Hematopoietic multipotent progenitor cell treated with erythropoietin and hydrocortisone succinate and interleukin-3 and kit ligand, for 4 days (in vitro differentiated cells): Measurements from ENCODE around the gene AMFR.

Experiments used
- DNase-seq: peaks from one replicate; pipeline ENCODE4 v3.0.0-alpha.2; 2015

Gene AMFR

GRCh38 chr16:56425439-56425832 lies at the start of gene AMFR:
Gene AMFR, minus strand, starts transcription at chr16:56425545. Its CDS starts 218 bp downstream, at chr16:56425327.
- peak; percentile 94 for DNase-seq

DNA sequence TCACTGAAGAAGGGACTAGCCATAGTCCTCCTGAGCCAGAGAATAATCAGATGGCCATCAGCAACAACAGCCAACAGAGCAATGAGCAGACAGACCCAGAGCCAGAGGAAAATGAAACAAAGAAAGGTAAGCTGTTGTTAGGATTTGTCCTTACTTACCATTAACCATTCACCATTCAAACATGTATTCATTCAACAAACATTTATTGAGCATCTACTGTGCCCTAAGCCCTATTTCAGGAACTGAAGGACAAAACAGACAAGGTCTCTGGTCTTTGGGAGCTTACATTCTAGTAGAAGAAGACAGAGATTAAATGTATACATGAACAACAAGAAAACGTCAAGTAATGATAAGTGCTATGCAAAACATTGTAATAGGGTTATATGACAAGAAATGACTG lies 45.3 kb upstream of the AMFR start:
- no peak for DNase-seq

GRCh38 chr16:56470232-56470631 lies 44.9 kb upstream of the AMFR start:
- DNase-seq = no peak

GRCh38 chr16:56469748-56470147 lies 44.4 kb upstream of the AMFR start:
- no peak for DNase-seq

GRCh38 chr16:56468800-56469199 lies 43.5 kb upstream of the AMFR start:
- DNase-seq = no peak

- DNase-seq = no peak
Observed at GRCh38 chr16:56466344-56466743, 41.0 kb upstream of the AMFR start.

GRCh38 chr16:56463153-56463552 lies 37.8 kb upstream of the AMFR start:
- no peak for DNase-seq

GRCh38 chr16:56462064-56462796 lies 36.9 kb upstream of the AMFR start:
- peak; percentile 49 for DNase-seq

DNA sequence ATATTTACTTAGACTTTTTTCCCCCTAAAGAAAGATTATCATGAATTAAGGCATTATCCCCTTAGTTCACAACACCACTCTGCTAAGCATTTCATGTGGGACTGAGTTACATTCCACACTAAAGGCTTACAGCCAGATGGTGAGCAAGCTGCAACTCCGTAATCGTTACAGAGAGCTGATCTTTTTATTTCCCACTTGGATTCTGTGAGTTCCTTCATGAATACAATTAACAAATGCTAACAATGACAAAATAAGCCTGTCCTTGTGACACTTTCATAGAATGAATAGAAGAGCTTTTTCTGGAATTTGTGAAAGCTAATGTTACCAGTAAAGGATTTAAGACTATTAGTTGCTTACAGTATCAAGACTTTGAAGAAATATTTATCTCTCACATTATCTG lies 34.8 kb upstream of the AMFR start:
- no peak for DNase-seq

- DNase-seq = no peak
Observed at GRCh38 chr16:56457927-56458470, 32.7 kb upstream of the AMFR start.

DNA sequence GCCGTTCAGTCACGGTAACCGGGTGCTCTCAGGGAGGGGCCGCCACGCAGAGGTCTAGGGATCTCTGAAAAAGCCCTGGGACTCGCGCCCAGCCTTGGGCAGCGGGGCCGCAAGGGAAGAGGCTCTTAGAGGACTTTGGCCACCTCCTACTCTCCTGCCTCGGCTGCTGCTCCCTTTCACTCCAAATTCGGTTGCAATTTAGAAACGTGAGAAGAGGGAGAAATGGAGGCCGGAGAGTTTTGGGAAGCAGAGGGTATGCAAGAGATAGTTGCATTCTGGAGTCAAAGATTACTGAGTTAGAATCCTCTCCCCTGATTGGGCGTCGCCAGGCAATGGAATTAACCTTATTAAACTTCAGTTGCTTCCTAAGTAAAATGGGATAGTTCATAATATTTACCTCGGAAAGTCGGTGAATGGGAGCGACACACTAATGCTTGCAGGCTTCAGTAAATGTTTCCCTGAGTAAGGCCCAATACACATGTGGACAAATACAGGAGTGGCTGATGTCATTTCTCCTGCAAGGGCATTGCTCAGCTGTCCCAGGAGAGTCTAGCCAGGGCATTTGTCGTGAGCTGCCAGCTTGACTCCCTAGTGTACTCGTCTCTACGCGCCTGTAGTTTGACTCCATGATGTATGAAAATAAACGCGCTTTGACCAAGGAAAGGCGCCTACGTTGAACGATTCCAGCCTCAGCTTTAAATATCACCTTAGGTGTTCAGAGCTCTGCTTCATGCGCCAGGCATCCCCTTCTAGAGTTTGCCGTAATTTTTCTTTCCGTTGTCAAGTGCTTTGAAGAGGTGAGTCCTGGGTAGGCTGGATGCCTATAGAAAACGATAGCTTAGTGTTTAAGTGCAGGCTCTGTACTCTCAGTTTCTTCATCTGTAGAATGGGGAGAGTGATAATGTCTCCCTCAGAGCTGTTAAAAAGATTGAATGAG lies 26.7 kb upstream of the AMFR start:
- DNase-seq = peak; percentile 50

- peak; percentile 99 for DNase-seq
Observed at GRCh38 chr16:56450986-56451752, 25.8 kb upstream of the AMFR start, which contains the start of the genes NUDT21 and OGFOD1. Gene NUDT21, minus strand, starts transcription at chr16:56451332. Its CDS starts 130 bp downstream, at chr16:56451202. Gene OGFOD1, plus strand, starts transcription at chr16:56451554. Its CDS starts 59 bp downstream, at chr16:56451613.

DNA sequence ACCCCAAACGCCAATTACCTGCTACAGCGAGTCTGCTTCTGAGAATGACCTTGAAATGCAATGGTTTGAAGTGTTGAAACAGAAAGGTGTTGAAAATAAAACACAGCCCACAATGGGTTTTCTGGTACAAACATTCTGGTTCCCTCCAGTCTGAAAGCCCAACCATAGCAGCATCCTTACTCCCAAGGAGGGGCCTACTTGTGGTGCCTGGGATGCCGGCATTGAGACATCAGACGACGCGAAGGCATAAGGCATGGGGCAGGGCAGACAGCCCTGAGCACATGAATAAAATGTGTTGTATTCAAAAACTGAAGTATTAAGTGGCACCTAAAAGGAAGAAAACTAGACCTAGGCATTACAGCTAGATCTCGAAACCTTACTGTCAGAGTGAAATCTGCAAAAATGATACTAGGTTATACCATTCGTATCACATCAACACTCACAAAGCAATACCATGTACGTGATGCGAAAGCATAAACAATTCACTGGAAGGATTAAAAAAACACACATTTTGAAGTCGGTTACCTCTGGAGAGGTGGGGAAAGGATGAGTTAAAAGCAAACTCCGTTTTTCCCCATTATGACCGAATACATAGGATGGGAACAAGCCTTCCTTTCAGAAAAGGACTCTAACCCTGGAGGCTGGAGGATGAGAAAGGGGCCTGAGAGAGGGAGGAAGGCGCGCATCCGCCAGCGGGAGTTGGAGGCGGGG lies 25.1 kb upstream of the AMFR start:
- peak; percentile 29 for DNase-seq

- DNase-seq = no peak
Observed at GRCh38 chr16:56448005-56448404, 22.7 kb upstream of the AMFR start.

DNA sequence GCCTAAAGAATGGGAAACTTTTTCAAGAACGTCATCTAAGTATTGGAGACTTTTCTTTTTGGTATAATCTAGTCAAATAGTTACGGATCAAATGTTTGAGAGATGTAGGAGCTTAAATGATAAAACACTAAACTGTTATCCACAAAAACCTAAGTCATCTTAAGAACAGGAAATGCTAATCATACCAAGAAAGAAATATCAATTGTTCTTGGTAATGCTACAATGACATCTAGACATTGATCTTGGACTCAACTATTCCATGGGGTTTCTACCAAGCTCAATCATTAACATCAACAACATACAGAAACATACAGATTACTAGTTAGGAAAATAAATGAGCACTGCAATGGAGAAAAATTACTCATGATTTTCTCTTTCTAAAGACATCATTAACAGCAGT lies 21.9 kb upstream of the AMFR start:
- no peak for DNase-seq

DNA sequence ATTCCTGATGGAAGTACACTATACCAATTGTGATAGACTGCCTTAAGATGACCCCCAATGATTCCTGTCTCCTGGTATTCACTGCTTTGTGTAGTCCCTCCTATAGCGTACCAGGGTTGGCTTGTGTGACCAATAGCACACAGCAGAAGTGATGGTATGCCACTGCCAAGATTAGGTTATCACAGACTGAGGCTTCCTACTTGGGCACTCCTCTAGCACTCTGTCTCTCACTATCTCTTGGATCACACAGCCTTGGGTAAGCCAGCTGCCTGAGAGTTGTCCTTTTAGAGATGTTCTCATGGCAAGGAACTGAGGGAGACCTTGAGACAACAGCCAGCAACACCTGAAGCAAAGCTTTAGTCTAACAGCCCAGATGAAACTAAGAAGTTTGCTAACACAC lies 12.7 kb upstream of the AMFR start:
- peak; percentile 64 for DNase-seq

GRCh38 chr16:56436258-56436657 lies 10.9 kb upstream of the AMFR start:
- no peak for DNase-seq

GRCh38 chr16:56428091-56428490 lies 2.7 kb upstream of the AMFR start:
- no peak for DNase-seq

- DNase-seq = no peak
Observed at GRCh38 chr16:56426585-56426984, 1.2 kb upstream of the AMFR start.

- DNase-seq = peak; percentile 48
Observed at GRCh38 chr16:56424791-56425438, 430 bp downstream of the AMFR start.

GRCh38 chr16:56424404-56424764 lies 961 bp downstream of the AMFR start:
- no peak for DNase-seq
